Medulla oblongata (tissue), 1 donor: ENCODE results near the gene ABTB2.
A peak's percentile ranks its signal among the peaks of the same experiment; 100 is the strongest.

Source experiments
- DNase-seq: peaks from one replicate; pipeline ENCODE4 v3.0.0-alpha.2; 2015; ENCODE audit errors: extremely low spot score

Gene ABTB2

GRCh38 chr11:34169686-34170085 is 188.1 kb downstream of the ABTB2 start:
- DNase-seq: no peak

GRCh38 chr11:34168642-34169420 is 189.0 kb downstream of the ABTB2 start:
- no peak for DNase-seq

GRCh38 chr11:34167961-34168360 is 189.8 kb downstream of the ABTB2 start:
- DNase-seq: no peak

GRCh38 chr11:34166806-34167740 is 190.7 kb downstream of the ABTB2 start:
- no peak for DNase-seq

GRCh38 chr11:34165786-34166555 is 191.8 kb downstream of the ABTB2 start:
- no peak for DNase-seq

GRCh38 chr11:34165121-34165520 is 192.7 kb downstream of the ABTB2 start:
- no peak for DNase-seq

- DNase-seq: no peak
Measured at GRCh38 chr11:34162856-34163255, 195.0 kb downstream of the ABTB2 start.

GRCh38 chr11:34162493-34162820 is 195.4 kb downstream of the ABTB2 start:
- DNase-seq: no peak

- no peak for DNase-seq
Measured at GRCh38 chr11:34161812-34162492, 195.9 kb downstream of the ABTB2 start.

GRCh38 chr11:34161361-34161760 is 196.4 kb downstream of the ABTB2 start:
- no peak for DNase-seq

- no peak for DNase-seq
Measured at GRCh38 chr11:34160791-34161190, 197.0 kb downstream of the ABTB2 start.

- no peak for DNase-seq
Measured at GRCh38 chr11:34160049-34160721, 197.6 kb downstream of the ABTB2 start.

GRCh38 chr11:34158661-34159060 is 199.1 kb downstream of the ABTB2 start:
- no peak for DNase-seq

GRCh38 chr11:34157163-34157562 is 200.6 kb downstream of the ABTB2 start:
- no peak for DNase-seq

- no peak for DNase-seq
Measured at GRCh38 chr11:34155757-34156062, 202.1 kb downstream of the ABTB2 start.

- peak; percentile 54 for DNase-seq
Measured at GRCh38 chr11:34155057-34155756, 202.6 kb downstream of the ABTB2 start.

- peak; percentile 27 for DNase-seq
Measured at GRCh38 chr11:34154059-34154875, 203.5 kb downstream of the ABTB2 start.

- DNase-seq: no peak
Measured at GRCh38 chr11:34151916-34152845, 205.6 kb downstream of the ABTB2 start.

GRCh38 chr11:34151166-34151565 is 206.6 kb downstream of the ABTB2 start:
- no peak for DNase-seq
